GM12891 (cell line): ENCODE results near the gene CCDC88A.
"Not testable (repeated sequence)": the region's sequence is repeated elsewhere in the genome, so short reads cannot be mapped to it uniquely, and the experiment has no call there.

Experiments used
- POLR2AphosphoS5 ChIP-seq: IDR thresholded peaks from 2 replicates; pipeline ENCODE4 v1.6.1; 2011; ENCODE audit warnings: low read depth, low read length, control low read depth
- POU2F2 ChIP-seq: IDR thresholded peaks from 2 replicates; pipeline ENCODE4 v1.6.1; 2011; ENCODE audit warnings: low read depth, mild to moderate bottlenecking, control low read depth, low read length, moderate library complexity
- TAF1 ChIP-seq: IDR thresholded peaks from 2 replicates; pipeline ENCODE4 v1.6.1; 2011; ENCODE audit warnings: low read depth, low read length, control low read depth

- TF ChIP-seq POU2F2, TAF1, POLR2AphosphoS5: not testable (repeated sequence)
These were observed 30.4 kb upstream of the CCDC88A start for GRCh38 chr2:55450014-55450413.
